ENCODE results near the gene FHOD3. TPM values are rescaled to one million over a fixed set of nuclear protein-coding genes. Genes with fewer than 3 reads are reported as not detected.

FHOD3 gene
- total and polyA plus RNA-seq, 9 of the 15 experiments (the other 6 are each of a cell fraction or from before 2014, with no cell fraction given) = 0.11 TPM; not detected in 8

DNA sequence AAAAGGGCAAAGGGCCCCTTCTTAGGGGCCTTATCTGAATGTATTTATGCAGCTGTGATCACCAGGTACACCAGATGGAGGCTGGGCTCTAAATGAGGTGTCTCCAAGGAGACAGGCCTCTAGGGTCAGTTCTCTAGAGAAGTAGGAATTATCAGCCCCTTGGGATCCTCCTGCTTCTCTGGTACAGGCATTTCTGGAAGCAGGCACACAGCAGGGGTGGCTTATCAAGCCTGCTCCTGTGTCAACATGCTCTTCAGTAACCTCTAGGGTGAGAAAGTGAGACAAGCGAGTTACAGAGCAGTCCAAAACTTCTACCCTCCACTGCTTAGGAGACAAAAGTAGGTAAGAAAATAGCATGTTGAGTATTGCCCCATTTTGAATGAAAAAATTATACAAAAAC is 517.5 kb downstream of the FHOD3 start:
- Histone ChIP-seq H3K36me3 (ENCODE audit: control insufficient read depth, insufficient read depth, low read length) (peaks cover 90% of the 10 kb centered on the region), H3K27me3 (ENCODE audit: control insufficient read depth in 2 of 2, insufficient read depth in 2 of 2, low read length in 2 of 2) (no peaks in the 10 kb centered on the region), H3K79me2 (ENCODE audit: control insufficient read depth, insufficient read depth, low read length) (peaks cover 11% of the 10 kb centered on the region; the same call in 1 of the 3 replicates), H4K20me1 (replicated peaks; ENCODE audit: control insufficient read depth, insufficient read depth, low read length) (no peaks in the 10 kb centered on the region), H3K4me1 (replicated peaks in 1 of 2; ENCODE audit: control insufficient read depth in 2 of 2, insufficient read depth in 2 of 2, low read length in 2 of 2) (peaks cover 0 to 31% of the 10 kb centered on the region in 2 experiments; a peak in 2 of 5 replicates), H3K9me1 (ENCODE audit: control insufficient read depth, insufficient read depth, low read length) (peaks cover 5% of the 10 kb centered on the region), H3K4me3 (no peak overlapping the region), H3K9ac (ENCODE audit: insufficient read depth in 1 of 2, low read depth in 2 of 2, low read length in 2 of 2) (peak overlapping the region in 1 of 2 experiments; percentile 24; a peak in 1 of 4 replicates), H3K27ac (ENCODE audit: extremely low read depth, low read depth, low read length) (peak overlapping the region; percentile 60), H2AFZ (ENCODE audit: low read depth, low read length) (no peak overlapping the region), H3K9me3 (replicated peaks; ENCODE audit: control insufficient read depth, insufficient read depth, low read depth, low read length) (no peaks in the 10 kb centered on the region), H3K4me2 (ENCODE audit: insufficient read depth, low read length) (peak overlapping the region; percentile 38; the same call in 1 of the 2 replicates)
- BruUV-seq (replicated peaks) = no TSS peak
- TF ChIP-seq ARNT (IDR thresholded peaks at IDR 0.05) = peak in 1 of 2 experiments; percentile 33; a peak in 1 of 4 replicates
- peak; percentile 92 to 93 for TF ChIP-seq FOXA3 (CRISPR knock-in tag; conservative IDR thresholded peaks at IDR 0.05 in 1 of 2, IDR thresholded peaks at IDR 0.05 in 1 of 2)
- TF ChIP-seq NCOR1 (IDR thresholded peaks at IDR 0.05) = peak; percentile 41; the same call in 1 of the 2 replicates
- TF ChIP-seq CBFA2T3 (IDR thresholded peaks at IDR 0.05) = peak; percentile 63
- TF ChIP-seq, protein P1, sequence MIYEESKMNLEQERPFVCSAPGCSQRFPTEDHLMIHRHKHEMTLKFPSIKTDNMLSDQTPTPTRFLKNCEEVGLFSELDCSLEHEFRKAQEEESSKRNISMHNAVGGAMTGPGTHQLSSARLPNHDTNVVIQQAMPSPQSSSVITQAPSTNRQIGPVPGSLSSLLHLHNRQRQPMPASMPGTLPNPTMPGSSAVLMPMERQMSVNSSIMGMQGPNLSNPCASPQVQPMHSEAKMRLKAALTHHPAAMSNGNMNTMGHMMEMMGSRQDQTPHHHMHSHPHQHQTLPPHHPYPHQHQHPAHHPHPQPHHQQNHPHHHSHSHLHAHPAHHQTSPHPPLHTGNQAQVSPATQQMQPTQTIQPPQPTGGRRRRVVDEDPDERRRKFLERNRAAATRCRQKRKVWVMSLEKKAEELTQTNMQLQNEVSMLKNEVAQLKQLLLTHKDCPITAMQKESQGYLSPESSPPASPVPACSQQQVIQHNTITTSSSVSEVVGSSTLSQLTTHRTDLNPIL (CRISPR knock-in tag; IDR thresholded peaks at IDR 0.05) = no peak
- no peak for TF ChIP-seq TBL1XR1 (IDR thresholded peaks at IDR 0.05; ENCODE audit: low read length in 2 of 2)
- TF ChIP-seq FOXK2 (conservative IDR thresholded peaks at IDR 0.05 in 1 of 2, IDR thresholded peaks at IDR 0.05 in 1 of 2; ENCODE audit: low read depth in 2 of 2) = 0 out of 4 replicates have a peak, but pooled peaks have one; percentile 27 to 28
- TF ChIP-seq, protein P2, sequence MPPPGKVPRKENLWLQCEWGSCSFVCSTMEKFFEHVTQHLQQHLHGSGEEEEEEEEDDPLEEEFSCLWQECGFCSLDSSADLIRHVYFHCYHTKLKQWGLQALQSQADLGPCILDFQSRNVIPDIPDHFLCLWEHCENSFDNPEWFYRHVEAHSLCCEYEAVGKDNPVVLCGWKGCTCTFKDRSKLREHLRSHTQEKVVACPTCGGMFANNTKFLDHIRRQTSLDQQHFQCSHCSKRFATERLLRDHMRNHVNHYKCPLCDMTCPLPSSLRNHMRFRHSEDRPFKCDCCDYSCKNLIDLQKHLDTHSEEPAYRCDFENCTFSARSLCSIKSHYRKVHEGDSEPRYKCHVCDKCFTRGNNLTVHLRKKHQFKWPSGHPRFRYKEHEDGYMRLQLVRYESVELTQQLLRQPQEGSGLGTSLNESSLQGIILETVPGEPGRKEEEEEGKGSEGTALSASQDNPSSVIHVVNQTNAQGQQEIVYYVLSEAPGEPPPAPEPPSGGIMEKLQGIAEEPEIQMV (tag; conservative IDR thresholded peaks at IDR 0.05; ENCODE audit: low read depth) = no peak
- TF ChIP-seq DPF2 (IDR thresholded peaks at IDR 0.05) = peak; percentile 49; the same call in 1 of the 2 replicates
- 0 out of 6 replicates have a peak, but pooled peaks of 1 of the 3 experiments have one; percentile 15 for TF ChIP-seq CTCF (IDR thresholded peaks at IDR 0.05 in 2 of 3, conservative IDR thresholded peaks at IDR 0.05 in 1 of 3; ENCODE audit: insufficient read depth in 2 of 3, low read depth in 1 of 3, low read length in 3 of 3)
- TF ChIP-seq TCF3 (CRISPR knock-in tag; IDR thresholded peaks at IDR 0.05) = 0 out of 2 replicates have a peak, but pooled peaks have one; percentile 15
- TF ChIP-seq CBFA2T2 (conservative IDR thresholded peaks at IDR 0.05) = peak; percentile 34; the same call in 1 of the 2 replicates
- TF ChIP-seq ARID1B (IDR thresholded peaks at IDR 0.05) = peak; percentile 54
- no peak for TF ChIP-seq NFXL1 (CRISPR knock-in tag; IDR thresholded peaks at IDR 0.05)
- TF ChIP-seq RFX1 (IDR thresholded peaks at IDR 0.05) = peak; percentile 63
- no peak for TF ChIP-seq EWSR1 (IDR thresholded peaks at IDR 0.05; ENCODE audit: borderline replicate concordance, low read depth, partially characterized antibody)
- peak; percentile 16; the same call in 1 of the 2 replicates for TF ChIP-seq TAL1 (IDR thresholded peaks at IDR 0.05)
- intact Hi-C loops (cut with micrococcal nuclease) = no loop called here
- FAIRE-seq = peak; percentile 81
- WGBS (ENCODE audit: insufficient coverage, low coverage, missing lambda C conversion rate) = 8% methylated on average over 1 of the region's 1 CpG
- in situ Hi-C loops (cut with MboI) = no loop called here
- DNase-seq (ENCODE audit: extremely low read depth in 1 of 4, low spot score in 3 of 4) = peak; percentile 34 to 83 (median 56)
- ATAC-seq = peak; percentile 76
- CTCF ChIA-PET (ENCODE audit: low intra/inter-chr PET ratio) = no interaction called here
- POLR2A ChIA-PET = no interaction called here

Data from K562 (cell line).